MCF 10A (cell line): ENCODE results near the gene TNS3. TPM values are rescaled to one million over a fixed set of nuclear protein-coding genes. Genes with fewer than 3 reads are reported as not detected.

Experiments used
- BruUV-seq: library from RNA; stranded (reverse); fragments of 400-500 nt; replicated peaks from 2 replicates; lab custom pipeline; 2021; lab: Mats Ljungman, UMichigan
- CTCF ChIA-PET: fragments of 300-600 bp; sonication (Branson Sonifier 250); formaldehyde crosslinking; extraction: SDS; loops from one replicate; lab custom pipeline; 2021; ENCODE audit warnings: antibody characterized with exemption, inconsistent platforms; lab: Yijun Ruan, JAX
- POLR2A ChIA-PET: fragments of 300-600, 350-650 bp; sonication (Branson Sonifier 250); formaldehyde crosslinking; extraction: SDS; loops from one replicate; lab custom pipeline; 2020; ENCODE audit warnings: antibody characterized with exemption, inconsistent platforms; lab: Yijun Ruan, JAX
- DNase-seq: peaks from one replicate; pipeline ENCODE4 v3.0.0-alpha.2; 2018; ENCODE audit not compliant: unreplicated experiment
- H3K27ac Mint-ChIP-seq: one replicate; pipeline ENCODE4 v1.8.0; 2022; ENCODE audit warnings: mild to moderate bottlenecking, low read depth, mixed read lengths; ENCODE audit not compliant: unreplicated experiment
- H3K27me3 Mint-ChIP-seq: one replicate; pipeline ENCODE4 v1.8.0; 2022; ENCODE audit warnings: mixed read lengths; ENCODE audit not compliant: insufficient read depth, unreplicated experiment
- H3K36me3 Mint-ChIP-seq: one replicate; pipeline ENCODE4 v1.8.0; 2022; ENCODE audit warnings: mild to moderate bottlenecking, moderate library complexity, mixed read lengths; ENCODE audit not compliant: insufficient read depth, unreplicated experiment
- H3K4me1 Mint-ChIP-seq: one replicate; pipeline ENCODE4 v1.8.0; 2022; ENCODE audit warnings: mixed read lengths; ENCODE audit not compliant: insufficient read depth, unreplicated experiment
- H3K4me3 Mint-ChIP-seq: one replicate; pipeline ENCODE4 v1.8.0; 2022; ENCODE audit warnings: mild to moderate bottlenecking, moderate library complexity, mixed read lengths; ENCODE audit not compliant: unreplicated experiment
- H3K9me3 Mint-ChIP-seq: one replicate; pipeline ENCODE4 v1.8.0; 2022; ENCODE audit warnings: mixed read lengths; ENCODE audit not compliant: unreplicated experiment
- intact Hi-C: fragments of 100-400 bp; cut with micrococcal nuclease; formaldehyde crosslinking; loops from 2 replicates; pipeline ENCODE4 v1.14.1; 2022
- total RNA-seq: library from RNA; stranded (reverse); gene quantifications from 2 replicates; pipeline ENCODE4 v1.2.3, GENCODE V29; 2022
- TF ChIP-seq, protein P1 (sequence below): fragments of 200-600 bp; IDR thresholded peaks from one replicate; pipeline ENCODE4 v1.8.0; 2022; ENCODE audit warnings: antibody characterized with exemption, mild to moderate bottlenecking; ENCODE audit not compliant: unreplicated experiment

Gene TNS3
- total RNA-seq, 1 experiment from 2014 or later: 30.1 TPM

DNA sequence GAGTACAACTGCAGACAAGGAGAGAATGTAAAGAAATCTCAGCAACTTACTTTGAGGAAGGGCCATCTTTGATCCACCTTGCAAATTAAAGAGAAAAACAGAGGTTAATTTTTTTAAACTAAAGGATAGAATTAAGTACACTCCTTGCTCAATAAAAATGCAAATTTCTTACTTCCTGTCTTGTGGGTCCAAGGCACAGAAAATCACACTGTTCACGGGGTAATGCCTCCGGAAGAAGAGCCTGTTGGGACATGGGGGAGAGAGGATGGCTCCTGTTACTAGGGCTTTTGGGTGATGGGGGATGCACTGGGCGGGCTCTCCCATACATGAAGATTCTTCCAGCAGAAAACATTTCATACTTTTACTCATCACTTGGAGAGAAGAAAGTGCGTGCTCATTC is 301.8 kb downstream of the TNS3 start:
- H3K36me3 Mint-ChIP-seq: peaks cover 69% of the 10 kb centered on the region
- DNase-seq: no peak
- intact Hi-C loops: no loop called here
- H3K27me3 Mint-ChIP-seq: no peaks in the 10 kb centered on the region
- POLR2A ChIA-PET: no interaction called here
- H3K27ac Mint-ChIP-seq: no peak overlapping the region
- no peak overlapping the region for H3K4me3 Mint-ChIP-seq
- CTCF ChIA-PET: interaction anchor here (0.6 to 1.0 kb wide), 2 partner anchors 22 to 24 kb away, joined by 3 read pairs; no protein-coding TSS in a partner anchor
- no TSS peak for BruUV-seq
- TF ChIP-seq, protein P1, sequence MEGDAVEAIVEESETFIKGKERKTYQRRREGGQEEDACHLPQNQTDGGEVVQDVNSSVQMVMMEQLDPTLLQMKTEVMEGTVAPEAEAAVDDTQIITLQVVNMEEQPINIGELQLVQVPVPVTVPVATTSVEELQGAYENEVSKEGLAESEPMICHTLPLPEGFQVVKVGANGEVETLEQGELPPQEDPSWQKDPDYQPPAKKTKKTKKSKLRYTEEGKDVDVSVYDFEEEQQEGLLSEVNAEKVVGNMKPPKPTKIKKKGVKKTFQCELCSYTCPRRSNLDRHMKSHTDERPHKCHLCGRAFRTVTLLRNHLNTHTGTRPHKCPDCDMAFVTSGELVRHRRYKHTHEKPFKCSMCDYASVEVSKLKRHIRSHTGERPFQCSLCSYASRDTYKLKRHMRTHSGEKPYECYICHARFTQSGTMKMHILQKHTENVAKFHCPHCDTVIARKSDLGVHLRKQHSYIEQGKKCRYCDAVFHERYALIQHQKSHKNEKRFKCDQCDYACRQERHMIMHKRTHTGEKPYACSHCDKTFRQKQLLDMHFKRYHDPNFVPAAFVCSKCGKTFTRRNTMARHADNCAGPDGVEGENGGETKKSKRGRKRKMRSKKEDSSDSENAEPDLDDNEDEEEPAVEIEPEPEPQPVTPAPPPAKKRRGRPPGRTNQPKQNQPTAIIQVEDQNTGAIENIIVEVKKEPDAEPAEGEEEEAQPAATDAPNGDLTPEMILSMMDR: no peak
- H3K4me1 Mint-ChIP-seq: no peaks in the 10 kb centered on the region
- H3K9me3 Mint-ChIP-seq: no peaks in the 10 kb centered on the region

DNA sequence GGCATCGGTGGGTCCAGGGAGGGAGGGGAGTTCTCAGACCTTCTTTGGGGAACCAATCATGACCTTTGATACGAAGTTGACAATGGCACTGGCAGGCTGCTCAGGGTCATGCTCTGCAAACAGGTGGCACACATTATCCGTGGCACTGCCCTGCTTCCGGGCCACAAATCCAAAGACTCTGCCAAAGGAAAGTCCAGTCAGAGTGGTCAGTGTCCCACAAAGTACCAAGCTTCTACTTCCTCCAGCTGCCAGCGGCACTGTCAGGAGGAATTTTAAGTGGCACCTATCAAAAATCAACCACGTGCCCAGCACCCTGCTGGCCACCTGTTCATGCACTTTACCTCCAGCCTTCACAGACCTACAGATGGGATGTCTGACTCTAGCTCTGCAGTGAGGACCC is 303.9 kb downstream of the TNS3 start:
- no TSS peak for BruUV-seq
- DNase-seq: no peak
- Mint-ChIP-seq H3K4me1 (no peaks in the 10 kb centered on the region), H3K9me3 (no peaks in the 10 kb centered on the region), H3K27me3 (no peaks in the 10 kb centered on the region), H3K27ac (no peak overlapping the region), H3K36me3 (peaks cover 58% of the 10 kb centered on the region), H3K4me3 (no peak overlapping the region)
- ChIA-PET POLR2A (no interaction called here), CTCF (interaction anchor here (0.7 to 3.1 kb wide), 3 partner anchors 11 to 23 kb away, joined by 3 to 28 read pairs (median 7); no protein-coding TSS in a partner anchor)
- TF ChIP-seq, protein P1: no peak
- intact Hi-C loops: no loop called here

DNA sequence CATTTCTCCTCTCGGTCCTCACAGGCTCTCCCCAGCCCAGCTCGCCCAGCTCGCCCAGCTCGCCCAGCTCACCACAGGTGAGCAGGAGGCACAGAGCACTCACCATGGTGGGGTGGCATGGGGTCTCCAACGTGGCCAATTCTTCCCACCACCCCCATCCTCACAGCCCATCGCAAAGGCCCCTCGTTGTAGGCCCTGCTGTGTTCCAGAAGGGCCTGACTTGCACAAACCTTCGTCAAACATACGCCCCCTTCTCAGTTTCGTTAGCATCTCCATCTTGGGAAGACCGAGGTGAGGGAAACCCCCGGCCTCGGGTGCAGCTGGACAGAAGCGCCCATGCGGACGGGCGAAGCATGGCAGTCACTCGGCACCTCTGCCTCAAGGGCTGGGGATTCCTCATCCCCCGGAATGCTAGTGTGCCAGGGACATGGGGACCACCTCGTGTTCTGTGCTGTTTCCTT is 304.6 kb downstream of the TNS3 start:
- ChIA-PET POLR2A (interaction anchor here (1.0 kb wide), 1 partner anchor 13 kb away, joined by 3 read pairs; no protein-coding TSS in a partner anchor), CTCF (interaction anchor here (0.7 to 3.1 kb wide), 3 partner anchors 11 to 22 kb away, joined by 3 to 28 read pairs (median 7); no protein-coding TSS in a partner anchor)
- Mint-ChIP-seq H3K4me3 (no peak overlapping the region), H3K4me1 (no peaks in the 10 kb centered on the region), H3K36me3 (peaks cover 51% of the 10 kb centered on the region), H3K27ac (no peak overlapping the region), H3K9me3 (no peaks in the 10 kb centered on the region), H3K27me3 (no peaks in the 10 kb centered on the region)
- DNase-seq: no peak
- BruUV-seq: no TSS peak
- intact Hi-C loops: no loop called here
- TF ChIP-seq, protein P1: no peak

DNA sequence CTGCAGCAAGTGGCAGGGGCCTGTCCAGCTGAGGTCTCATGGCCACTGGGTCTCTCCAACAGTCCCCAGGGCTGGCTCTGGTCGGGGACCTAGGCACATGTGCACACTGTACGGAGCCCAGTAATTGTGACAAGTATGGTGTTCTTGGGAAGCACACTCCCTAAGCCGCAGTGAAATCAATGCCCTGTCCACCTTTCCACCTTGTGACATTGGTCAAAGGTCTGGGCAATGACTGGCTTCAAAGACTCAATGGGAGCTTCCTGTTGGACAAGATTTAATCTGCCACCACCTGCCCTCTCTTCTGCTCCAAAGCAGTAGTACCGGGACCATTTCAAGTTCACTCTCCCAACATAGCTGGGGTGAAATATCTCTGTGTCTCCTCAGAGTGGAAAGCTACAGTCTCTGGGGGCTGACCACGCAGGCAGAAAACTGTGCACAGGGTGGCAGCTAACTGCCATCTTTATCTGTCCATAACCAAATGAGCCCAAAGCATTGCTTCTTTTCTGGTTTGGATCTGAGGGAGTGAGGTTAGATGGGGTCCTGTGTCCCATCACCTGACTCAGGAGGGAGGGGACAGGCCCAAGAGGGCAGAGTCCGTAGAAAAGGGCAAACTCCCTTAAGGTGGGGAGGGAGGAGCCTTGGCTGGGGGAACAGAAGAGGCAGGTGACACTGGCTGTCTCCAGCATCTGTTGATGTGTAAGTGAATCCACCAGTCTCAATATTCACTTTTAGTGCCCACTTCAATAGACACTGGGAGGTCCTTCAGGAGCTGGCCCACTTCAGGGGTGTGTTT is 307.7 kb downstream of the TNS3 start:
- BruUV-seq: no TSS peak
- POLR2A ChIA-PET: no interaction called here
- peaks cover 23% of the 10 kb centered on the region for H3K36me3 Mint-ChIP-seq
- TF ChIP-seq, protein P1: no peak
- DNase-seq: no peak
- peaks cover 8% of the 10 kb centered on the region for H3K9me3 Mint-ChIP-seq
- intact Hi-C loops: no loop called here
- no peaks in the 10 kb centered on the region for H3K27me3 Mint-ChIP-seq
- no peaks in the 10 kb centered on the region for H3K4me1 Mint-ChIP-seq
- CTCF ChIA-PET: interaction anchor here (0.6 to 2.4 kb wide), 6 partner anchors 8 to 582 kb away, joined by 3 to 16 read pairs (median 4); no protein-coding TSS in a partner anchor
- H3K27ac Mint-ChIP-seq: no peak overlapping the region
- H3K4me3 Mint-ChIP-seq: no peak overlapping the region
